Activated B cell treated with CpG ODN at 0.5 μM for 24 hours (primary cell): ENCODE data around the gene MSI1. TPM values are rescaled to one million over a fixed set of nuclear protein-coding genes. Genes with fewer than 3 reads are reported as not detected.

Experiments
- ATAC-seq: fragments of 200-7000 bp; cut with Tn5 transposase; one replicate; pipeline ENCODE4 v1.10.0; 2021; ENCODE audit warnings: low read depth, mild to moderate bottlenecking, moderate library complexity
- CTCF ChIA-PET: fragments of 350-600 bp; sonication (Branson Sonifier 250); formaldehyde crosslinking; loops from one replicate; lab custom pipeline; 2021; ENCODE audit warnings: antibody characterized with exemption; lab: Charles Lee
- POLR2A ChIA-PET: fragments of 350-600 bp; sonication (Branson Sonifier 250); formaldehyde crosslinking; loops from one replicate; lab custom pipeline; 2021; ENCODE audit warnings: antibody characterized with exemption; lab: Charles Lee
- DNase-seq: peaks from one replicate; pipeline ENCODE4 v3.0.0; 2022
- H3K27ac Mint-ChIP-seq: one replicate; pipeline ENCODE4 v1.8.0; 2020; ENCODE audit warnings: mixed read lengths
- H3K27me3 Mint-ChIP-seq: one replicate; pipeline ENCODE4 v1.8.0; 2021; ENCODE audit warnings: mixed read lengths
- H3K36me3 Mint-ChIP-seq: one replicate; pipeline ENCODE4 v1.8.0; 2021; ENCODE audit warnings: low read depth, mixed read lengths
- H3K4me1 Mint-ChIP-seq: one replicate; pipeline ENCODE4 v1.8.0; 2021; ENCODE audit warnings: mixed read lengths
- H3K4me3 Mint-ChIP-seq: one replicate; pipeline ENCODE4 v1.8.0; 2020; ENCODE audit warnings: mild to moderate bottlenecking, mixed read lengths
- H3K9me3 Mint-ChIP-seq: one replicate; pipeline ENCODE4 v1.8.0; 2020; ENCODE audit warnings: mixed read lengths
- CTCF ChIP-seq: fragments of 200-600 bp; IDR thresholded peaks from one replicate; pipeline ENCODE4 v1.8.0; 2022; ENCODE audit warnings: antibody characterized with exemption, mild to moderate bottlenecking
- intact Hi-C: fragments of 100-400 bp; cut with micrococcal nuclease; formaldehyde crosslinking; loops from one replicate; pipeline ENCODE4 v1.15.1; 2024
- total RNA-seq: library from RNA; stranded (reverse); gene quantifications from 2 replicates; pipeline ENCODE4 v1.2.3, GENCODE V29; 2022

Gene MSI1
- total RNA-seq, 1 donor from 2014 or later = not detected

GRCh38 chr12:120366341-120366705, 2.6 kb downstream of the MSI1 start:
- ATAC-seq (no peak), DNase-seq (no peak)
- no peak overlapping the region for H3K27ac Mint-ChIP-seq
- H3K9me3 Mint-ChIP-seq = no peaks in the 10 kb centered on the region
- no peak overlapping the region for H3K4me3 Mint-ChIP-seq
- POLR2A ChIA-PET = no interaction called here
- intact Hi-C loops = no loop called here
- TF ChIP-seq CTCF = no peak
- peaks cover 17% of the 10 kb centered on the region for H3K4me1 Mint-ChIP-seq
- CTCF ChIA-PET = interaction anchor here (0.9 to 1.3 kb wide), 2 partner anchors 9 to 10 kb away, joined by 3 to 4 read pairs; no protein-coding TSS in a partner anchor
- H3K27me3 Mint-ChIP-seq = peaks cover 74% of the 10 kb centered on the region
- no peaks in the 10 kb centered on the region for H3K36me3 Mint-ChIP-seq

- Mint-ChIP-seq H3K27ac (no peak overlapping the region), H3K9me3 (no peaks in the 10 kb centered on the region), H3K27me3 (peaks cover 73% of the 10 kb centered on the region), H3K4me1 (peaks cover 20% of the 10 kb centered on the region), H3K4me3 (no peak overlapping the region), H3K36me3 (no peaks in the 10 kb centered on the region)
- TF ChIP-seq CTCF = no peak
- CTCF ChIA-PET = no interaction called here
- no peak for ATAC-seq
- POLR2A ChIA-PET = no interaction called here
- no peak for DNase-seq
- intact Hi-C loops = no loop called here
Observed at GRCh38 chr12:120365675-120366340, 3.2 kb downstream of the MSI1 start.

- POLR2A ChIA-PET = no interaction called here
- H3K4me3 Mint-ChIP-seq = no peak overlapping the region
- peaks cover 12% of the 10 kb centered on the region for H3K4me1 Mint-ChIP-seq
- DNase-seq (no peak), ATAC-seq (no peak)
- no peaks in the 10 kb centered on the region for H3K9me3 Mint-ChIP-seq
- CTCF ChIA-PET = no interaction called here
- no peak for TF ChIP-seq CTCF
- no peak overlapping the region for H3K27ac Mint-ChIP-seq
- intact Hi-C loops = no loop called here
- no peaks in the 10 kb centered on the region for H3K36me3 Mint-ChIP-seq
- H3K27me3 Mint-ChIP-seq = peaks cover 70% of the 10 kb centered on the region
Observed at GRCh38 chr12:120364487-120364886, 4.5 kb downstream of the MSI1 start.

- no peaks in the 10 kb centered on the region for H3K9me3 Mint-ChIP-seq
- no peak overlapping the region for H3K4me3 Mint-ChIP-seq
- H3K36me3 Mint-ChIP-seq = no peaks in the 10 kb centered on the region
- DNase-seq (no peak), ATAC-seq (no peak)
- POLR2A ChIA-PET = no interaction called here
- TF ChIP-seq CTCF = no peak
- intact Hi-C loops = no loop called here
- H3K27ac Mint-ChIP-seq = no peak overlapping the region
- H3K27me3 Mint-ChIP-seq = peaks cover 72% of the 10 kb centered on the region
- peaks cover 11% of the 10 kb centered on the region for H3K4me1 Mint-ChIP-seq
- CTCF ChIA-PET = no interaction called here
Observed at GRCh38 chr12:120363274-120363855, 5.6 kb downstream of the MSI1 start.

- DNase-seq = no peak
Observed at GRCh38 chr12:120362516-120363273, 6.3 kb downstream of the MSI1 start.

More at GRCh38 chr12:120362516-120363273, 6.3 kb downstream of the MSI1 start:
- no peak for TF ChIP-seq CTCF
- POLR2A ChIA-PET = no interaction called here
- Mint-ChIP-seq H3K36me3 (no peaks in the 10 kb centered on the region), H3K27me3 (peaks cover 77% of the 10 kb centered on the region), H3K9me3 (no peaks in the 10 kb centered on the region), H3K27ac (no peak overlapping the region), H3K4me1 (peaks cover 8% of the 10 kb centered on the region), H3K4me3 (no peak overlapping the region)
- CTCF ChIA-PET = no interaction called here
- intact Hi-C loops = no loop called here
- no peak for ATAC-seq
